NCI-H2196 (cell line): ENCODE data around the gene ELMO2.

Experiments used
- DNase-seq: peaks from one replicate; lab custom pipeline; 2025; ENCODE audit not compliant: unreplicated experiment; lab: John Stamatoyannopoulos, UW

ELMO2 gene

GRCh38 chr20:46406200-46406985 lies at the start of gene ELMO2:
Gene ELMO2, minus strand, starts transcription at chr20:46406615. Its CDS starts 12,133 bp downstream, at chr20:46394482.
- DNase-seq, result peak; percentile 95

- DNase-seq, result no peak
Observed at GRCh38 chr20:46455729-46456128, 49.3 kb upstream of the ELMO2 start.

GRCh38 chr20:46446851-46447250 lies 40.4 kb upstream of the ELMO2 start:
- DNase-seq, result no peak

GRCh38 chr20:46439837-46440236 lies 33.4 kb upstream of the ELMO2 start:
- no peak for DNase-seq

GRCh38 chr20:46438156-46438750 lies 31.8 kb upstream of the ELMO2 start:
- DNase-seq, result peak; percentile 58

GRCh38 chr20:46435146-46435545 lies 28.7 kb upstream of the ELMO2 start:
- no peak for DNase-seq

GRCh38 chr20:46434597-46434996 lies 28.2 kb upstream of the ELMO2 start:
- DNase-seq, result no peak

GRCh38 chr20:46433051-46433450 lies 26.6 kb upstream of the ELMO2 start:
- no peak for DNase-seq

GRCh38 chr20:46430921-46431712 lies 24.7 kb upstream of the ELMO2 start:
- no peak for DNase-seq

GRCh38 chr20:46427384-46427783 lies 21.0 kb upstream of the ELMO2 start:
- DNase-seq, result no peak

- no peak for DNase-seq
Observed at GRCh38 chr20:46423882-46424482, 17.6 kb upstream of the ELMO2 start.

- DNase-seq, result no peak
Observed at GRCh38 chr20:46423342-46423741, 16.9 kb upstream of the ELMO2 start.

GRCh38 chr20:46420878-46421277 lies 14.5 kb upstream of the ELMO2 start:
- DNase-seq, result no peak

GRCh38 chr20:46419882-46420281 lies 13.5 kb upstream of the ELMO2 start:
- DNase-seq, result no peak

GRCh38 chr20:46416839-46417238 lies 10.4 kb upstream of the ELMO2 start:
- DNase-seq, result no peak

GRCh38 chr20:46416421-46416820 lies 10.0 kb upstream of the ELMO2 start:
- DNase-seq, result no peak

GRCh38 chr20:46415773-46416172 lies 9.4 kb upstream of the ELMO2 start:
- no peak for DNase-seq

GRCh38 chr20:46414608-46415007 lies 8.2 kb upstream of the ELMO2 start:
- no peak for DNase-seq

GRCh38 chr20:46411637-46412036 lies 5.2 kb upstream of the ELMO2 start:
- no peak for DNase-seq

- DNase-seq, result no peak
Observed at GRCh38 chr20:46408281-46408731, 1.9 kb upstream of the ELMO2 start.

GRCh38 chr20:46407671-46407996 lies 1.2 kb upstream of the ELMO2 start:
- no peak for DNase-seq
